HepG2 (cell line): ENCODE measurements around the gene ZFHX3. TPM values are rescaled to one million over a fixed set of nuclear protein-coding genes. Genes with fewer than 3 reads are reported as not detected.

ENCODE experiments used
- ATAC-seq: fragments of 200-7000 bp; cut with Tn5 transposase; 3 replicates; pipeline ENCODE4 v1.9.1; 2020; ENCODE audit warnings: mild to moderate bottlenecking, moderate library complexity
- BruUV-seq: library from RNA; stranded (reverse); fragments of 400-500 nt; replicated peaks from 2 replicates; lab custom pipeline; 2021; lab: Mats Ljungman, UMichigan
- CTCF ChIA-PET: fragments of 300-600 bp; formaldehyde crosslinking; extraction: SDS; loops from one replicate; lab custom pipeline; 2021; ENCODE audit warnings: low total read pairs, inconsistent platforms, low intra/inter-chr PET ratio; lab: Yijun Ruan, JAX
- POLR2A ChIA-PET: fragments of 350-600 bp; sonication (Branson Sonifier 250); formaldehyde crosslinking; loops from one replicate; lab custom pipeline; 2020; ENCODE audit warnings: antibody characterized with exemption, inconsistent platforms; lab: Yijun Ruan, JAX
- DNase-seq: peaks from one replicate; pipeline ENCODE4 v3.0.0-alpha.2; 2015; ENCODE audit warnings: low spot score
- FAIRE-seq: peaks from 3 replicates; lab custom pipeline; 2011; peaks lifted over from hg19 to GRCh38; lab: Jason Lieb, UNC
- H2AFZ ChIP-seq: one replicate; pipeline ENCODE4 v1.6.1; 2011; ENCODE audit warnings: low read length, inconsistent platforms
- H3K27ac ChIP-seq: fragments of 300-600 bp; 3 replicates; pipeline ENCODE4 v1.8.0; 2011; ENCODE audit warnings: mixed run types, mild to moderate bottlenecking, mixed read lengths, low read length, inconsistent platforms; ENCODE audit not compliant: insufficient read depth; ENCODE audit errors: extremely low read length
- H3K27me3 ChIP-seq, 2 experiments: fragments of 200-600 bp in 1 of 2; 2 replicates in 1 of 2; 3 replicates in 1 of 2; pipeline versions ENCODE4 v1.6.0 to v1.8.0; 2011; ENCODE audit warnings: low read length in 2 of 2, mild to moderate bottlenecking in 2 of 2, moderate library complexity in 2 of 2, inconsistent platforms in 1 of 2; ENCODE audit not compliant: insufficient read depth in 2 of 2, control insufficient read depth in 1 of 2
- H3K36me3 ChIP-seq, 2 experiments: fragments of 200-600 bp in 1 of 2; replicated peaks in 1 of 2; 2 replicates in 1 of 2; 3 replicates in 1 of 2; pipeline versions ENCODE4 v1.5.1 to v1.8.0; 2011; ENCODE audit warnings: low read length in 2 of 2, inconsistent platforms in 1 of 2; ENCODE audit not compliant: insufficient read depth in 2 of 2, control insufficient read depth in 1 of 2
- H3K4me1 ChIP-seq: 2 replicates; pipeline ENCODE4 v1.5.1; 2012; ENCODE audit warnings: low read length, inconsistent platforms; ENCODE audit not compliant: insufficient read depth
- H3K4me2 ChIP-seq: 2 replicates; pipeline ENCODE4 v1.6.0; 2011; ENCODE audit warnings: low read depth, low read length, inconsistent platforms
- H3K4me3 ChIP-seq, 3 experiments: fragments of 200-600 bp in 1 of 3; sonication (generic), shearing (Covaris generic) in 1 of 3; replicated peaks in 1 of 3; 2 replicates each; pipeline ENCODE4 v1.5.1; 2011 to 2016; ENCODE audit warnings: low read length in 3 of 3, inconsistent platforms in 2 of 3, low read depth in 2 of 3, mild to moderate bottlenecking in 2 of 3, control low read depth in 1 of 3, mixed read lengths in 1 of 3; ENCODE audit not compliant: insufficient read depth in 1 of 3
- H3K79me2 ChIP-seq: one replicate; pipeline ENCODE4 v1.6.1; 2011; ENCODE audit warnings: low read length, inconsistent platforms; ENCODE audit not compliant: insufficient read depth
- H3K9ac ChIP-seq: 2 replicates; pipeline ENCODE4 v1.6.0; 2011; ENCODE audit warnings: mild to moderate bottlenecking, low read depth, low read length, inconsistent platforms; ENCODE audit not compliant: insufficient read depth
- H3K9me3 ChIP-seq: 2 replicates; pipeline ENCODE4 v1.5.1; 2012; ENCODE audit warnings: mild to moderate bottlenecking, low read length
- H4K20me1 ChIP-seq: 2 replicates; pipeline ENCODE4 v1.6.0; 2011; ENCODE audit warnings: inconsistent platforms, mild to moderate bottlenecking, low read length, moderate library complexity; ENCODE audit not compliant: insufficient read depth
- BCL6 ChIP-seq: IDR thresholded peaks from 2 replicates; pipeline ENCODE4 v1.6.1; 2016; ENCODE audit warnings: missing genetic modification reagents, missing compliant biosample characterization
- CBFB ChIP-seq: sonication (generic); formaldehyde crosslinking; IDR thresholded peaks from 2 replicates; pipeline ENCODE4 v1.4.0; 2020; ENCODE audit warnings: missing genetic modification reagents
- FOXP1 ChIP-seq, 2 experiments: fragments of 450-650 bp in 1 of 2; IDR thresholded peaks; 2 replicates each; pipeline ENCODE4 v1.6.1; 2017 to 2018; ENCODE audit warnings: antibody characterized with exemption in 1 of 2
- HHEX ChIP-seq: IDR thresholded peaks from 2 replicates; pipeline ENCODE4 v1.6.1; 2016; ENCODE audit warnings: control low read depth
- SIN3B ChIP-seq: fragments of 150-350 bp; IDR thresholded peaks from 2 replicates; pipeline ENCODE4 v1.6.1; 2014; ENCODE audit warnings: low read length
- TBX2 ChIP-seq: sonication (generic); formaldehyde crosslinking; IDR thresholded peaks from 2 replicates; pipeline ENCODE4 v1.5.0; 2020; ENCODE audit warnings: missing genetic modification reagents, mild to moderate bottlenecking, borderline replicate concordance
- TBX3 ChIP-seq: fragments of 450-650 bp; IDR thresholded peaks from 2 replicates; pipeline ENCODE4 v1.6.1; 2017; ENCODE audit warnings: antibody characterized with exemption, mild to moderate bottlenecking, inconsistent platforms, borderline replicate concordance
- ZBTB33 ChIP-seq: sonication (generic); formaldehyde crosslinking; IDR thresholded peaks from 2 replicates; pipeline ENCODE4 v1.4.0; 2020; ENCODE audit warnings: missing genetic modification reagents
- ZNF530 ChIP-seq: sonication (generic); formaldehyde crosslinking; IDR thresholded peaks from 2 replicates; pipeline ENCODE4 v1.5.0; 2020; ENCODE audit warnings: low read depth, mild to moderate bottlenecking, missing genetic modification reagents
- WGBS: methylation state at CpG from one replicate; pipeline ENCODE4 v1.1.6; 2017; ENCODE audit warnings: low lambda C conversion rate; 5-methylcytosine and 5-hydroxymethylcytosine counted together
- in situ Hi-C: cut with HindIII; loops from 2 replicates; pipeline ENCODE4 v1.10.0; 2017; ENCODE audit warnings: low pct_unique_long_range_greater_than_20kb; ENCODE audit not compliant: extremely low pct_ligation_motif_present
- intact Hi-C: fragments of 100-400 bp; cut with micrococcal nuclease; formaldehyde crosslinking; loops from one replicate; pipeline ENCODE4 v1.10.0; 2022; ENCODE audit not compliant: unreplicated experiment
- polyA plus RNA-seq, 8 experiments: library from polyadenylated mRNA; depleted of rRNA in 3 of 8; stranded (reverse) in 7 of 8; unstranded in 1 of 8; fragments of >200 nt; fragmentation: Illumina TruSeq in 4 of 8; extraction: Trizol in 4 of 8; gene quantifications; 2 replicates each; pipeline versions ENCODE4 v1.2.1 to v1.2.3, GENCODE V29; 2011 to 2016; ENCODE audit warnings: low read depth in 4 of 8, missing spikeins in 1 of 8, mixed read lengths in 1 of 8; ENCODE audit not compliant: insufficient read depth in 1 of 8
- total RNA-seq, 5 experiments: library from RNA; depleted of rRNA; stranded (reverse); fragments of >200 nt; fragmentation: Illumina TruSeq; extraction: Trizol; gene quantifications; 2 replicates each; pipeline ENCODE4 v1.2.3, GENCODE V29; 2016; ENCODE audit warnings: low read depth in 1 of 5

The ZFHX3 gene
- total and polyA plus RNA-seq, 2 of the 13 experiments (the other 11 are each of a cell fraction or from before 2014, with no cell fraction given), result 5.0 to 6.0 TPM

- no peak overlapping the region for H2AFZ ChIP-seq
- H3K4me2 ChIP-seq, result no peak overlapping the region
- WGBS, result 94% methylated on average over 7 of the region's 7 CpGs
- peaks cover 49% of the 10 kb centered on the region for H3K4me1 ChIP-seq
- no TSS peak for BruUV-seq
- H3K9ac ChIP-seq, result no peak overlapping the region
- H3K36me3 ChIP-seq, result peaks cover 13 to 58% of the 10 kb centered on the region in 2 experiments; a peak in 4 of 5 replicates
- CTCF ChIA-PET, result no interaction called here
- TF ChIP-seq TBX2 (CRISPR knock-in tag) (peak; percentile 58), ZNF530 (CRISPR knock-in tag) (no peak), HHEX (0 out of 2 replicates have a peak, but pooled peaks have one; percentile 12), FOXP1 (IDR thresholded peaks at IDR 0.05) (no peak), FOXP1 (CRISPR knock-in tag; IDR thresholded peaks at IDR 0.05) (peak; percentile 18; the same call in 1 of the 2 replicates), BCL6 (peak; percentile 12; the same call in 1 of the 2 replicates), CBFB (no peak), TBX3 (peak; percentile 90), SIN3B (no peak), ZBTB33 (CRISPR knock-in tag) (peak; percentile 93)
- no peaks in the 10 kb centered on the region for H3K9me3 ChIP-seq
- POLR2A ChIA-PET, result no interaction called here
- in situ Hi-C loops (no loop called here), intact Hi-C loops (no loop called here)
- no peak overlapping the region for H3K4me3 ChIP-seq
- no peak for ATAC-seq
- no peak for FAIRE-seq
- H4K20me1 ChIP-seq, result peaks cover 3% of the 10 kb centered on the region; the same call in 1 of the 2 replicates
- no peak overlapping the region for H3K27ac ChIP-seq
- no peak for DNase-seq
- H3K79me2 ChIP-seq, result peaks cover 81% of the 10 kb centered on the region
- no peaks in the 10 kb centered on the region for H3K27me3 ChIP-seq
These were observed 105.9 kb downstream of the ZFHX3 start for GRCh38 chr16:72942021-72942420.
